H1 (cell line): ENCODE results near the gene PPP1R17. TPM values are rescaled to one million over a fixed set of nuclear protein-coding genes. Genes with fewer than 3 reads are reported as not detected.

Experiments used
- CEBPB ChIP-seq: IDR thresholded peaks from 2 replicates; pipeline ENCODE4 v1.6.1; 2012; ENCODE audit warnings: low read depth, low read length
- CHD7 ChIP-seq: fragments of 300-600 bp; sonication (generic); IDR thresholded peaks from 2 replicates; pipeline ENCODE4 v1.7.1; 2012; ENCODE audit warnings: low read length, moderate library complexity, mild to moderate bottlenecking, inconsistent platforms; ENCODE audit not compliant: insufficient replicate concordance
- EGR1 ChIP-seq: IDR thresholded peaks from 2 replicates; pipeline ENCODE4 v1.6.1; 2011; ENCODE audit warnings: low read depth, low read length, borderline replicate concordance
- KDM1A ChIP-seq: fragments of 200-600, 300-600 bp; sonication (generic); IDR thresholded peaks from 2 replicates; pipeline ENCODE4 v1.7.1; 2016; ENCODE audit warnings: mild to moderate bottlenecking, low read length, borderline replicate concordance
- polyA plus RNA-seq, 7 experiments: library from polyadenylated mRNA; depleted of rRNA in 3 of 7; stranded (reverse) in 5 of 7; unstranded in 2 of 7; fragments of >200 nt in 5 of 7; fragments of 200-250 nt in 2 of 7; gene quantifications; 1 replicate in 5 of 7; 2 replicates in 1 of 7; 4 replicates in 1 of 7; pipeline versions ENCODE4 v1.2.1 to v1.2.3, GENCODE V29; 2011 to 2013; ENCODE audit warnings: missing spikeins in 2 of 7, mixed read lengths in 2 of 7
- total RNA-seq: library from RNA; stranded (reverse); fragmentation: NEBNext Ultra II Directional; extraction: Animal tissue kit (Norgen Biotek cat#: 25700); gene quantifications from 2 replicates; pipeline ENCODE4 v1.2.1, GENCODE V29; 2021

The PPP1R17 gene
- total and polyA plus RNA-seq, 2 of the 8 experiments (the other 6 are each of a cell fraction or from before 2014, with no cell fraction given) = 1.5 to 2.5 TPM

- no peak for TF ChIP-seq CHD7
- no peak for TF ChIP-seq EGR1
- TF ChIP-seq KDM1A = no peak
- TF ChIP-seq CEBPB = no peak
Observed at GRCh38 chr7:31669461-31669860, 17.6 kb upstream of the PPP1R17 start (continued).
